Measurements from ENCODE around the gene MED13L. TPM values are rescaled to one million over a fixed set of nuclear protein-coding genes. Genes with fewer than 3 reads are reported as not detected.
"Not testable (repeated sequence)": the region's sequence is repeated elsewhere in the genome, so short reads cannot be mapped to it uniquely, and the experiment has no call there.

The MED13L gene
- total RNA-seq, 2 experiments from 2014 or later: 203 to 208 TPM

DNA sequence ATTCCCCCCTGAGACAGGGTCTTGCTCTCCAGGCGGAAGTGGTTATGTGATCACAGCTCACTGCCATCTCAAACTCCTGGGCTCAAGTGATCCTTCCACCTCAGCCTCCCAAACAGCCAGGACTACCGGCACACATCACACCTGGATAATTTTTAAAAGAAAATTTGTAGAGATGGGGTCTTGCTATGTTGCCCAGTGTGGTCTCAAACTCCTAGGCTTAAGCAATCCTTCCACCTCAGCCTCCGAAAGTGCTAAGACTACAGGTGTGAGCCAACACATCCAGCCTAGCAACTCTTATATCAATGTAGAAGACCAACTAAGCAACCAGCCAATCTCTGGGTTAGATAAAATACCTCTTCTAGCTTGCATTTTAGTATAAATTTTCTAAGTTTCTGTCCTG, 297.2 kb downstream of the MED13L start:
- Histone ChIP-seq H3K9me3 (ENCODE audit: control insufficient read depth in 1 of 2, insufficient read depth in 1 of 2, low read length in 2 of 2) (no peaks in the 10 kb centered on the region), H3K36me3 (ENCODE audit: insufficient read depth, low read length) (peaks cover 64% of the 10 kb centered on the region), H3K4me1 (ENCODE audit: insufficient read depth, low read length) (no peaks in the 10 kb centered on the region), H3K4me3 (ENCODE audit: low read length) (no peak overlapping the region), H3K27ac (ENCODE audit: low read depth in 1 of 2, low read length in 2 of 2) (no peak overlapping the region), H3K27me3 (ENCODE audit: control insufficient read depth in 1 of 2, insufficient read depth in 2 of 2, low read length in 2 of 2) (no peaks in the 10 kb centered on the region)
- no peak for ATAC-seq (ENCODE audit: poor library complexity)
- H3K27me3 Mint-ChIP-seq: no peaks in the 10 kb centered on the region
- H3K4me1 Mint-ChIP-seq (ENCODE audit: low read depth): no peaks in the 10 kb centered on the region
- TF ChIP-seq, protein P1, sequence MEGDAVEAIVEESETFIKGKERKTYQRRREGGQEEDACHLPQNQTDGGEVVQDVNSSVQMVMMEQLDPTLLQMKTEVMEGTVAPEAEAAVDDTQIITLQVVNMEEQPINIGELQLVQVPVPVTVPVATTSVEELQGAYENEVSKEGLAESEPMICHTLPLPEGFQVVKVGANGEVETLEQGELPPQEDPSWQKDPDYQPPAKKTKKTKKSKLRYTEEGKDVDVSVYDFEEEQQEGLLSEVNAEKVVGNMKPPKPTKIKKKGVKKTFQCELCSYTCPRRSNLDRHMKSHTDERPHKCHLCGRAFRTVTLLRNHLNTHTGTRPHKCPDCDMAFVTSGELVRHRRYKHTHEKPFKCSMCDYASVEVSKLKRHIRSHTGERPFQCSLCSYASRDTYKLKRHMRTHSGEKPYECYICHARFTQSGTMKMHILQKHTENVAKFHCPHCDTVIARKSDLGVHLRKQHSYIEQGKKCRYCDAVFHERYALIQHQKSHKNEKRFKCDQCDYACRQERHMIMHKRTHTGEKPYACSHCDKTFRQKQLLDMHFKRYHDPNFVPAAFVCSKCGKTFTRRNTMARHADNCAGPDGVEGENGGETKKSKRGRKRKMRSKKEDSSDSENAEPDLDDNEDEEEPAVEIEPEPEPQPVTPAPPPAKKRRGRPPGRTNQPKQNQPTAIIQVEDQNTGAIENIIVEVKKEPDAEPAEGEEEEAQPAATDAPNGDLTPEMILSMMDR (IDR thresholded peaks at IDR 0.05): no peak
- H3K36me3 Mint-ChIP-seq (ENCODE audit: low read depth): peaks cover 88% of the 10 kb centered on the region
- intact Hi-C loops (cut with DNase I, micrococcal nuclease): no loop called here
- H3K27ac Mint-ChIP-seq: no peak overlapping the region
- CTCF ChIA-PET: no interaction called here
- H3K9me3 Mint-ChIP-seq: no peaks in the 10 kb centered on the region
- POLR2A ChIA-PET: no interaction called here
- no peak for DNase-seq
- no peak overlapping the region for H3K4me3 Mint-ChIP-seq

DNA sequence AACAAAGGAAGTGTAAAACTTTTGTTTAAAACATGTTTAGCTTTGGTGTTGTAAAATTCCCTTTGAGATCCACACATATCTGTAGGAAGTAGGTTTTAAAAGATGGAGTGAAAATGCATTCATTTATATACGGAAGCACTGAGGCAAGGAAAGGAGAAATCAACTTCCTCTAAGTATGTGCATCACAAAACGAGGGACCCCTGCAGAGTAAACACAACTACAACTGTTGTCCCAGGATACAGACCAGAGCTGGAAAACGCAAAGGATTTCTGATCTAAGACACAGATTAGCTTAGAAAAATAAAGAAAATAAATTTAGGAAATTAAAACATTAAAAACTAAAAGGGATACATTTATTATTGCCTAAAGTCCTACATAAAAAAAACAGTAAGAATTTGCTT, 297.6 kb downstream of the MED13L start:
- Mint-ChIP-seq H3K27me3 (no peaks in the 10 kb centered on the region), H3K4me1 (ENCODE audit: low read depth) (no peaks in the 10 kb centered on the region), H3K4me3 (no peak overlapping the region), H3K27ac (no peak overlapping the region), H3K36me3 (ENCODE audit: low read depth) (peaks cover 88% of the 10 kb centered on the region), H3K9me3 (no peaks in the 10 kb centered on the region)
- no peak for ATAC-seq (ENCODE audit: poor library complexity)
- CTCF ChIA-PET: no interaction called here
- Histone ChIP-seq H3K4me1 (ENCODE audit: insufficient read depth, low read length) (no peaks in the 10 kb centered on the region), H3K9me3 (ENCODE audit: control insufficient read depth in 1 of 2, insufficient read depth in 1 of 2, low read length in 2 of 2) (no peaks in the 10 kb centered on the region), H3K4me3 (ENCODE audit: low read length) (no peak overlapping the region), H3K36me3 (ENCODE audit: insufficient read depth, low read length) (peaks cover 69% of the 10 kb centered on the region), H3K27me3 (ENCODE audit: control insufficient read depth in 1 of 2, insufficient read depth in 2 of 2, low read length in 2 of 2) (no peaks in the 10 kb centered on the region), H3K27ac (ENCODE audit: low read depth in 1 of 2, low read length in 2 of 2) (no peak overlapping the region)
- TF ChIP-seq, protein P1 (IDR thresholded peaks at IDR 0.05): no peak
- POLR2A ChIA-PET: no interaction called here
- DNase-seq: no peak
- intact Hi-C loops (cut with DNase I, micrococcal nuclease): no loop called here

DNA sequence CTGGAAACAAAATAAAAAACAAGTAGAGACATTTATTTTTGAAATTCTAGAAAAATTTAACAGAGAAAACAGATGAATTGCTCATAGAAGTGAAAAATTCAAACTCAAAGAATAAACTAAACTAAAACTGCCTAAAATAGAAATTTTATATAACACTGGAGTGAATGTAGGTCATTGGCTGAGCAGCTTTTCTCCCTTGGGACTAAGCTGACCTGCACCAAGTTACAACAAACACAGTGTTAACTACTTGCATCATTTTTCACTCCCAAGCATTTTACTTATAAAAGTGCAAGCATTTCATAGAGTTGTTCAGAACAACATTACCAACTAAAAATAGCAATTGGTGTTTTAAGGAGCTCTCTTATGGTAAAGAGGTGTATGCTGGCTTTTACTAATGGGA, 298.1 kb downstream of the MED13L start:
- H3K36me3 ChIP-seq (ENCODE audit: insufficient read depth, low read length): peaks cover 68% of the 10 kb centered on the region
- H3K27ac ChIP-seq (ENCODE audit: low read depth in 1 of 2, low read length in 2 of 2): no peak overlapping the region
- intact Hi-C loops (cut with DNase I, micrococcal nuclease): no loop called here
- H3K9me3 ChIP-seq (ENCODE audit: control insufficient read depth in 1 of 2, insufficient read depth in 1 of 2, low read length in 2 of 2): no peaks in the 10 kb centered on the region
- H3K4me1 Mint-ChIP-seq (ENCODE audit: low read depth): no peaks in the 10 kb centered on the region
- TF ChIP-seq, protein P1 (IDR thresholded peaks at IDR 0.05): no peak
- H3K36me3 Mint-ChIP-seq (ENCODE audit: low read depth): peaks cover 90% of the 10 kb centered on the region
- no peak overlapping the region for H3K4me3 Mint-ChIP-seq
- H3K27me3 Mint-ChIP-seq: no peaks in the 10 kb centered on the region
- no peak overlapping the region for H3K4me3 ChIP-seq (ENCODE audit: low read length)
- no peak for ATAC-seq (ENCODE audit: poor library complexity)
- H3K9me3 Mint-ChIP-seq: no peaks in the 10 kb centered on the region
- ChIA-PET POLR2A (no interaction called here), CTCF (no interaction called here)
- H3K27me3 ChIP-seq (ENCODE audit: control insufficient read depth in 1 of 2, insufficient read depth in 2 of 2, low read length in 2 of 2): no peaks in the 10 kb centered on the region
- H3K4me1 ChIP-seq (ENCODE audit: insufficient read depth, low read length): no peaks in the 10 kb centered on the region
- no peak for DNase-seq
- no peak overlapping the region for H3K27ac Mint-ChIP-seq

DNA sequence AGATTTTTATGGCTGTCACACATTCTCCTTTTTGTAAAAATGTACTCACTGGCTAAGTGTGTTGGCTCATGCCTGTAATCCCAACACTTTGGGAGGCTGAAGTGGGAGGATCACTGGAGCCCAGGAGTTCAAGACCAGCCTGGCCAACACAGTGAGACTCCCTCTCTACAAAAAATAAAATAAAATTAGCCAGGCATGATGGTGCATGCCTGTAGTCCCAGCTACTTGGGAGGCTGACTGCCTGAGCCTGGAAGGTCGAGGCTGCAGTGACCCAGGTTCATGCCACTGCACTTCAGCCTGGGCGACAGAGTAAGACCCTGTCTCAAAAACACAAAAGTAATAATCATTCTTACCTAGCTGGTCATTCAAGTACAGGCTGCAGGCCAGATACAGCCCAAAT, 300.7 kb downstream of the MED13L start:
- H3K9me3 Mint-ChIP-seq; H3K9me3 ChIP-seq (ENCODE audit: control insufficient read depth in 1 of 2, insufficient read depth in 1 of 2, low read length in 2 of 2); H3K4me1 ChIP-seq (ENCODE audit: insufficient read depth, low read length); ATAC-seq (ENCODE audit: poor library complexity); H3K4me3 ChIP-seq (ENCODE audit: low read length); H3K27me3 Mint-ChIP-seq; H3K4me1 Mint-ChIP-seq (ENCODE audit: low read depth); H3K4me3 Mint-ChIP-seq; H3K27ac Mint-ChIP-seq; POLR2A ChIA-PET; DNase-seq; intact Hi-C loops (cut with DNase I, micrococcal nuclease); H3K27ac ChIP-seq (ENCODE audit: low read depth in 1 of 2, low read length in 2 of 2); H3K27me3 ChIP-seq (ENCODE audit: control insufficient read depth in 1 of 2, insufficient read depth in 2 of 2, low read length in 2 of 2): not testable (repeated sequence)
- peaks cover 69% of the 10 kb centered on the region for H3K36me3 ChIP-seq (ENCODE audit: insufficient read depth, low read length)
- peaks cover 90% of the 10 kb centered on the region for H3K36me3 Mint-ChIP-seq (ENCODE audit: low read depth)
- CTCF ChIA-PET: interaction anchor here (1.1 kb wide), 1 partner anchor 12 kb away, joined by 3 read pairs; no protein-coding TSS in a partner anchor
